Smooth muscle cell (in vitro differentiated cells): Measurements from ENCODE around the gene FEZ2. TPM values are rescaled to one million over a fixed set of nuclear protein-coding genes. Genes with fewer than 3 reads are reported as not detected.
A peak's percentile ranks its signal among the peaks of the same experiment; 100 is the strongest.

Source experiments
- DNase-seq: peaks from one replicate; lab custom pipeline; 2025; ENCODE audit not compliant: unreplicated experiment; lab: John Stamatoyannopoulos, UW
- H2AFZ ChIP-seq: fragments of 200-600 bp; sonication (generic); 2 replicates; pipeline ENCODE4 v1.6.0; 2016; ENCODE audit warnings: antibody characterized with exemption, low read depth, mild to moderate bottlenecking
- H3F3A ChIP-seq: fragments of 200-600 bp; sonication (generic); 2 replicates; pipeline ENCODE4 v1.6.0; 2017; ENCODE audit warnings: antibody characterized with exemption, low read depth
- H3K27ac ChIP-seq: fragments of 200-600 bp; sonication (generic); 2 replicates; pipeline ENCODE4 v1.5.1; 2016; ENCODE audit warnings: low read depth, mild to moderate bottlenecking
- H3K27me3 ChIP-seq: fragments of 200-600 bp; sonication (generic); 2 replicates; pipeline ENCODE4 v1.6.1; 2016; ENCODE audit warnings: low read depth, mild to moderate bottlenecking
- H3K36me3 ChIP-seq: fragments of 200-600 bp; sonication (generic); 2 replicates; pipeline ENCODE4 v1.5.1; 2016; ENCODE audit warnings: low read depth
- H3K4me1 ChIP-seq: fragments of 200-600 bp; sonication (generic); 2 replicates; pipeline ENCODE4 v1.5.1; 2016; ENCODE audit warnings: low read depth
- H3K4me2 ChIP-seq: fragments of 200-600 bp; sonication (generic); 2 replicates; pipeline ENCODE4 v1.6.0; 2016; ENCODE audit warnings: mild to moderate bottlenecking
- H3K4me3 ChIP-seq: fragments of 200-600 bp; sonication (generic); 2 replicates; pipeline ENCODE4 v1.5.1; 2016; ENCODE audit warnings: mild to moderate bottlenecking
- H3K79me2 ChIP-seq: fragments of 200-600 bp; sonication (generic); 2 replicates; pipeline ENCODE4 v1.6.0; 2016; ENCODE audit warnings: low read depth, mild to moderate bottlenecking
- H3K9ac ChIP-seq: fragments of 200-600 bp; sonication (generic); 2 replicates; pipeline ENCODE4 v1.6.0; 2016; ENCODE audit warnings: low read depth
- H3K9me3 ChIP-seq: fragments of 200-600 bp; sonication (generic); replicated peaks from 2 replicates; pipeline ENCODE4 v1.5.1; 2016; ENCODE audit warnings: low read depth
- H4K20me1 ChIP-seq: fragments of 200-600 bp; sonication (generic); 2 replicates; pipeline ENCODE4 v1.6.0; 2016; ENCODE audit warnings: low read depth
- CTCF ChIP-seq: fragments of 200-600 bp; sonication (generic); IDR thresholded peaks from 2 replicates; pipeline ENCODE4 v1.5.1; 2017; ENCODE audit warnings: borderline replicate concordance, mild to moderate bottlenecking, antibody characterized with exemption; ENCODE audit not compliant: insufficient read depth, poor library complexity, severe bottlenecking
- WGBS: methylation state at CpG from one replicate; pipeline ENCODE4 v1.1.7; 2016; ENCODE audit warnings: low lambda C conversion rate; 5-methylcytosine and 5-hydroxymethylcytosine counted together
- polyA plus RNA-seq: library from polyadenylated mRNA; unstranded; fragments of >200 nt; fragmentation: Nextera tagmentation; extraction: Ambion mirVana; gene quantifications from 2 replicates; pipeline ENCODE4 v1.2.1, GENCODE V29; 2016
- total RNA-seq: library from RNA; depleted of rRNA; stranded (reverse); fragments of >200 nt; gene quantifications from 2 replicates; pipeline ENCODE4 v1.2.3, GENCODE V29; 2014

FEZ2 gene
- total and polyA plus RNA-seq, 2 experiments from 2014 or later = 17.7 to 69.0 TPM

GRCh38 chr2:36562973-36563532 lies 34.9 kb downstream of the FEZ2 start:
- DNase-seq = no peak
- peak overlapping the region; percentile 79 for H3K4me2 ChIP-seq
- no peaks in the 10 kb centered on the region for H3K27me3 ChIP-seq
- H3K4me3 ChIP-seq = no peak overlapping the region
- peaks cover 31% of the 10 kb centered on the region for H3K4me1 ChIP-seq
- 74% methylated on average over 3 of the region's 3 CpGs for WGBS
- H3F3A ChIP-seq = peaks cover 20% of the 10 kb centered on the region
- peaks cover 20% of the 10 kb centered on the region for H3K79me2 ChIP-seq
- H2AFZ ChIP-seq = no peak overlapping the region
- H3K36me3 ChIP-seq = no peaks in the 10 kb centered on the region
- H3K27ac ChIP-seq = peak overlapping the region; percentile 99
- H4K20me1 ChIP-seq = no peaks in the 10 kb centered on the region
- no peak for TF ChIP-seq CTCF
- no peaks in the 10 kb centered on the region for H3K9me3 ChIP-seq
- H3K9ac ChIP-seq = peak overlapping the region; percentile 47

GRCh38 chr2:36562240-36562639 lies 35.7 kb downstream of the FEZ2 start:
- peak overlapping the region; percentile 79 for H3K4me2 ChIP-seq
- H3K27ac ChIP-seq = peak overlapping the region; percentile 99
- H3K27me3 ChIP-seq = no peaks in the 10 kb centered on the region
- H3K4me3 ChIP-seq = no peak overlapping the region
- H3F3A ChIP-seq = peaks cover 20% of the 10 kb centered on the region
- peaks cover 31% of the 10 kb centered on the region for H3K4me1 ChIP-seq
- no peak overlapping the region for H2AFZ ChIP-seq
- H3K9ac ChIP-seq = peak overlapping the region; percentile 91
- no peak for TF ChIP-seq CTCF
- 0% methylated on average over 1 of the region's 1 CpG for WGBS
- H3K79me2 ChIP-seq = peaks cover 22% of the 10 kb centered on the region
- H4K20me1 ChIP-seq = no peaks in the 10 kb centered on the region
- DNase-seq = no peak
- H3K36me3 ChIP-seq = peaks cover 3% of the 10 kb centered on the region
- no peaks in the 10 kb centered on the region for H3K9me3 ChIP-seq

- Histone ChIP-seq H3K4me2 (peak overlapping the region; percentile 79), H3K27ac (peak overlapping the region; percentile 99), H3K9ac (peak overlapping the region; percentile 91), H3K79me2 (peaks cover 13% of the 10 kb centered on the region), H4K20me1 (no peaks in the 10 kb centered on the region), H3F3A (peaks cover 20% of the 10 kb centered on the region), H3K4me3 (no peak overlapping the region), H3K9me3 (no peaks in the 10 kb centered on the region), H3K4me1 (peaks cover 31% of the 10 kb centered on the region), H3K27me3 (no peaks in the 10 kb centered on the region), H2AFZ (no peak overlapping the region), H3K36me3 (peaks cover 3% of the 10 kb centered on the region)
- WGBS = 43% methylated on average over 8 of the region's 8 CpGs
- DNase-seq = no peak
- TF ChIP-seq CTCF = no peak
Observed at GRCh38 chr2:36561237-36561944, 36.6 kb downstream of the FEZ2 start.

GRCh38 chr2:36560726-36561125 lies 37.2 kb downstream of the FEZ2 start:
- peaks cover 20% of the 10 kb centered on the region for H3F3A ChIP-seq
- no peak overlapping the region for H2AFZ ChIP-seq
- no peak overlapping the region for H3K4me3 ChIP-seq
- no peak for TF ChIP-seq CTCF
- peaks cover 4% of the 10 kb centered on the region for H3K36me3 ChIP-seq
- H3K9me3 ChIP-seq = no peaks in the 10 kb centered on the region
- H4K20me1 ChIP-seq = no peaks in the 10 kb centered on the region
- peak overlapping the region; percentile 74 for H3K9ac ChIP-seq
- H3K4me1 ChIP-seq = peaks cover 31% of the 10 kb centered on the region
- H3K27me3 ChIP-seq = no peaks in the 10 kb centered on the region
- H3K27ac ChIP-seq = peak overlapping the region; percentile 99
- WGBS = 84% methylated on average over 5 of the region's 5 CpGs
- DNase-seq = no peak
- H3K4me2 ChIP-seq = peak overlapping the region; percentile 65
- peaks cover 13% of the 10 kb centered on the region for H3K79me2 ChIP-seq
